Right lobe of liver (tissue), 4 donors: ENCODE measurements around the gene ZNF503.

Experiments used
- POLR2A ChIP-seq: fragments of 450-650 bp; IDR thresholded peaks from one replicate; pipeline ENCODE4 v1.6.1; 2017; ENCODE audit warnings: antibody characterized with exemption, mild to moderate bottlenecking
- TF ChIP-seq, protein P1 (sequence below), 4 donors: fragments of 200-600 bp in 3 of 4; fragments of 450-650 bp in 1 of 4; IDR thresholded peaks; one replicate each; pipeline versions ENCODE4 v1.5.1 to v1.8.0; 2016 to 2022; ENCODE audit warnings: antibody characterized with exemption in 4 of 4, mild to moderate bottlenecking in 2 of 4
- donor health status: DM: no; HTN: no; CAD: no.
- donor health status: DM: no; HTN: no; CAD: no.
- donor health status: DM: no; HTN: yes; CAD: no.

DNA sequence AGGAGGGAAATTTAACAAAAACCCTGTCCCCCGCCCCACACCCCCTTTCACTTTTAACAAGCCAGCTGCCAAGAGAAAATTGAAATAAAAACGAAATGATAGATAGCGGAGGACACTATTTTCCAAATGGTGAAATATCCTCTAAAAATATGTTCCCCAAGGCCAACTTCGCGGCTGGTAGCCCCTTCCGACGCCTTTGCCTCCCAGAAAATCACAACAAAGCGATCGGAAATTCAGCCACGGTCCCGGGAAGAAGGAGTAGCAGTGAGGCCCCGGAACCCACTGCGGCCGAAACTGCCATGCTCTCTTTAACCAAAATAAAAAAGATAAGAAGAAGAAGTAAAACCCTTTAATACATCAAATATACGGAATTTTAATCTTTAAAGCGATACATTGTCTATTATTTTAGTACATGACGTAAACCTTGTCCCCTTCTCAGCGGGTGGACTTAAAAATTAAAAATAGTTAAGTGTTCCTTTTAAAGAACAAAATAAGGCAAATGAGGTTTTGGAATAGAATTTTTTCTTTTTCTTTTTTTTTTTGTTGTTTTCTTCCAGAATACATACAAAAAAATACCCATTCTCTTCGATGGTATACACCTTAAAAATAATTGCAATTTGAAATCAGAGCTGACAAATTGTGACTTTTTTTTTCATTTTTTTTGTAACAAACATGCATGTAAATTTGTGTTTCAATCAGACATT, 3.9 kb downstream of the ZNF503 start:
- TF ChIP-seq, protein P1, sequence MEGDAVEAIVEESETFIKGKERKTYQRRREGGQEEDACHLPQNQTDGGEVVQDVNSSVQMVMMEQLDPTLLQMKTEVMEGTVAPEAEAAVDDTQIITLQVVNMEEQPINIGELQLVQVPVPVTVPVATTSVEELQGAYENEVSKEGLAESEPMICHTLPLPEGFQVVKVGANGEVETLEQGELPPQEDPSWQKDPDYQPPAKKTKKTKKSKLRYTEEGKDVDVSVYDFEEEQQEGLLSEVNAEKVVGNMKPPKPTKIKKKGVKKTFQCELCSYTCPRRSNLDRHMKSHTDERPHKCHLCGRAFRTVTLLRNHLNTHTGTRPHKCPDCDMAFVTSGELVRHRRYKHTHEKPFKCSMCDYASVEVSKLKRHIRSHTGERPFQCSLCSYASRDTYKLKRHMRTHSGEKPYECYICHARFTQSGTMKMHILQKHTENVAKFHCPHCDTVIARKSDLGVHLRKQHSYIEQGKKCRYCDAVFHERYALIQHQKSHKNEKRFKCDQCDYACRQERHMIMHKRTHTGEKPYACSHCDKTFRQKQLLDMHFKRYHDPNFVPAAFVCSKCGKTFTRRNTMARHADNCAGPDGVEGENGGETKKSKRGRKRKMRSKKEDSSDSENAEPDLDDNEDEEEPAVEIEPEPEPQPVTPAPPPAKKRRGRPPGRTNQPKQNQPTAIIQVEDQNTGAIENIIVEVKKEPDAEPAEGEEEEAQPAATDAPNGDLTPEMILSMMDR (IDR thresholded peaks at IDR 0.05), result no peak
- no peak for TF ChIP-seq POLR2A
